Measurements from ENCODE around the gene C18orf32.
"Not testable (repeated sequence)": the region's sequence is repeated elsewhere in the genome, so short reads cannot be mapped to it uniquely, and the experiment has no call there.

The C18orf32 gene

DNA sequence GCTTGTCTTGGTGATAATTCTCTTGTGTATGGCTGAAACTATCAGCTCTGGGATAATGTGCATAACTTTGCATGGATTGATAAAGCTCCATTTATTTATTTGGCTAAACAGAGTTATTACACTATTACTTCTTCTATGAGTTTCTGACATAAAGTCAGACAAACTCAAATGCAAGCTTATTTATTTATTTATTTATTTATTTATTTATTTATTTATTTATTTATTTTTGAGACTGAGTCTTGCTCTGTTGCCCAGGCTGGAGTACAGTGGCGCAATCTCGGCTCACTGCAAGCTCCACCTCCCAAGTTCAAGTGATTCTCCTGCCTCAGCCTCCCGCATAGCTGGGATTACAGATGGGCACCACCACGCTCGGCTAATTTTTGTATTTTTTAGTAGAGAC is 28.0 kb upstream of the C18orf32 start:
- not testable (repeated sequence) for H3K36me3 Mint-ChIP-seq, H3K27ac Mint-ChIP-seq, H3K4me1 Mint-ChIP-seq, H3K9me3 Mint-ChIP-seq, H3K4me3 Mint-ChIP-seq, H3K27me3 Mint-ChIP-seq

DNA sequence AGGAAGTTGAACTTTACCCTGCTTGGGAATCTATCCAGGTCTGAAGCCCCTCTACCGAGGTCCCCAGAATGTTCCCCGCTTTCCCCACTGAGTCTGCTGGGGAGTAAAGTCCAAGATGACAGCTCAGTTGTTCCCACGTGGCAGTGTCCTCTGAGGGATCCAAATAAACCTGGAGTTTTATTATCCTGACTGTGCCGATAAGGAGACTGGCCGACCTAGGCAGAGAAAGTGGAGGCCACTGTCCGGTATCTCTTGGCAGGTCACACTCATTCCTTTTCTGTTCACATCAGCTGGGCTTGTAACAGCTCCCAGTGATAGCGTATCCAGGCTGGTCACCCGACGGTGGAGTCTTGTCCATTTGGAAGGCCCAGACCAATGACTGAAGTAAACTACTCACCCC is 27.5 kb upstream of the C18orf32 start:
- H3K9me3 Mint-ChIP-seq = no peaks in the 10 kb centered on the region
- peaks cover 7% of the 10 kb centered on the region for H3K27me3 Mint-ChIP-seq
- H3K36me3 Mint-ChIP-seq = no peaks in the 10 kb centered on the region
- H3K27ac Mint-ChIP-seq = no peak overlapping the region
- no peaks in the 10 kb centered on the region for H3K4me1 Mint-ChIP-seq
- no peak overlapping the region for H3K4me3 Mint-ChIP-seq

DNA sequence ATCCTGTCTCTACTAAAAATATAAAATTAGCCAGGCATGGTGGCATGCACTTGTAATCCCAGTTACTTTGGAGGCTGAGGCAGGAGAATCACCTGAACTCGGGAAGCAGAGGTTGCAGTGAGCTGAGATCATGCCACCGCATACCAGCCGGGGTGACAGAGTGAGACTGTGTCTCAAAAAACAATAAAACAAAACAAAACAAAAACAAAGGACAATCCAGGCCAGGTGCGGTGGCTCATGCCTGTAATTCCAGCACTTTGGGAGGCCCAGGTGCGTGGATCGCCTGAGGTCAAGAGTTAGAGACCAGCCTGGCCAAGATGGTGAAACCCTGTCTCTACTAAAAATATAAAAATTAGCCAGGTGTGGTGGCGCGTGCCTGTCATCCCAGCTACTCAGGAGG is 25.8 kb upstream of the C18orf32 start:
- not testable (repeated sequence) for H3K27ac Mint-ChIP-seq, H3K4me1 Mint-ChIP-seq, H3K4me3 Mint-ChIP-seq, H3K36me3 Mint-ChIP-seq, H3K9me3 Mint-ChIP-seq, H3K27me3 Mint-ChIP-seq

DNA sequence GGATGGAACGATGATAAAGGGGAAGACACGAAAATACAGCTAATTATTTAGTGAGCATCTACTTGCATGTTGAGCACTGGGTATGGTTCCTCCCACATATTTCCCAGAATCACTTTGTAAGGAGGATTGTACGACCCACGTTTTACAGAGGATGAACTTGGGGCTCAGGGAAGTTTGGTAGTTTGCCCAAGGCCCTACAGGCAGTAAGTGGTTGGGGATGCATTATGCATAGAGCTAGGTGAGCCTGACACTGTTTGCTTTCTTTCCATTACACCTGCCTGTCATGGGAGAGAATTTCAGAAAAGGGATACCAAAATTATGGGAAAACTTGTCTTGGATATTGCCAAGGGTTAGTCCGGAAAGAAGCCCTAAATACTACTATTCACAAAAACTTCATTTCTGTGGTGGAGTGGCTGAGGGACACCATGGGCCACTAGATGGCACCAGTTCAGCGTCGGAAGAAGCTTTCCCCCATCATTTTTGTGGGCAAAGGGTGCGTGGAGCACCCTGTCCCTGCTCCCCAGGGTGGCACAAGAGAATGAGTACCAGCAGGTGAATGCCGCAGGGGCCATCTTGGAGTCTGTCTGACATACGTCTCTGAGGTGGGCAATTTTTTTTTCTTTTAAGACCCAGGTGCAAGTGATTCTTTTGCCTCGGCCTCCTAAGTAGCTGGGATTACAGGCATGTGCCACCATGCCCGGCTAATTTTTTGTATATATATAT is 23.5 kb upstream of the C18orf32 start:
- H3K4me3 Mint-ChIP-seq = no peak overlapping the region
- H3K4me1 Mint-ChIP-seq = no peaks in the 10 kb centered on the region
- H3K27me3 Mint-ChIP-seq = peaks cover 10% of the 10 kb centered on the region
- no peaks in the 10 kb centered on the region for H3K36me3 Mint-ChIP-seq
- H3K27ac Mint-ChIP-seq = no peak overlapping the region
- H3K9me3 Mint-ChIP-seq = no peaks in the 10 kb centered on the region

DNA sequence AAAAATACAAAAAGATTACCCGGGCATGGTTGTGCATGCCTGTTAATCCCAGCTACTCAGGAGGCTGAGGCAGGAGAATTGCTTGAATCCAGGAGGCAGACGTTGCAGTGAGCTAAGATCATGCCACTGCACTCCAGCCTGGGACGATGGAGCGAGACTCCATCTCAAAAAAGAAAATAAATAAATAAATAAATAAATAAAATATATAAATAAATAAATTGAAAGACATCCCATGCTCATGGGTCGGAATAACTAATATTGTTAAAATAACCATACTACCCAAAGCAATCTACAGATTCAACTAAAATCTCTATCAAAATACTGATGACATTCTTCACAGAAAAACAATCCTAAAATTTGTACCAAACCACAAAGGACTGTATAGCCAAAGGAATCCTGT is 19.4 kb upstream of the C18orf32 start:
- H3K27me3 Mint-ChIP-seq = peaks cover 11% of the 10 kb centered on the region
- H3K4me1 Mint-ChIP-seq, H3K4me3 Mint-ChIP-seq, H3K27ac Mint-ChIP-seq, H3K36me3 Mint-ChIP-seq, H3K9me3 Mint-ChIP-seq: not testable (repeated sequence)

DNA sequence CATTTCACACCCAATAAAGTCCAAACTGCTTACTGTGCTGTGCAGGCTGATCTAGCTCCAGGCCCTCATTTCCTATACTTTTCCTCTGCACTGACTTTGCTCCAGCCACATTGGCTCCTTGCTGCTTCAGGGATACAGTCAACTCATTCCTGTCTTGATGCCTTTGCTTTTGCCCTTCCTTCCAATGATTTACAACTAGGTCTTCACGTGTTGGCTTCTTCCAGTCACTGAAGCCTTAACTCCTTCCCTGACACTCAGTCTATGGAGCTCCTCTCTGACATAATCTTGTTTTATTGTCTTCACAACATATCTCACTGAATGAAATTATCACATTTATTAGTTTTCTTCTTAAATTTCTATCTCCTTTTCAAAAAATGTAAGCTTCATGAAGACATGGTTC is 16.9 kb upstream of the C18orf32 start:
- no peaks in the 10 kb centered on the region for H3K9me3 Mint-ChIP-seq
- no peak overlapping the region for H3K4me3 Mint-ChIP-seq
- H3K36me3 Mint-ChIP-seq = no peaks in the 10 kb centered on the region
- no peak overlapping the region for H3K27ac Mint-ChIP-seq
- peaks cover 16% of the 10 kb centered on the region for H3K27me3 Mint-ChIP-seq
- H3K4me1 Mint-ChIP-seq = no peaks in the 10 kb centered on the region

DNA sequence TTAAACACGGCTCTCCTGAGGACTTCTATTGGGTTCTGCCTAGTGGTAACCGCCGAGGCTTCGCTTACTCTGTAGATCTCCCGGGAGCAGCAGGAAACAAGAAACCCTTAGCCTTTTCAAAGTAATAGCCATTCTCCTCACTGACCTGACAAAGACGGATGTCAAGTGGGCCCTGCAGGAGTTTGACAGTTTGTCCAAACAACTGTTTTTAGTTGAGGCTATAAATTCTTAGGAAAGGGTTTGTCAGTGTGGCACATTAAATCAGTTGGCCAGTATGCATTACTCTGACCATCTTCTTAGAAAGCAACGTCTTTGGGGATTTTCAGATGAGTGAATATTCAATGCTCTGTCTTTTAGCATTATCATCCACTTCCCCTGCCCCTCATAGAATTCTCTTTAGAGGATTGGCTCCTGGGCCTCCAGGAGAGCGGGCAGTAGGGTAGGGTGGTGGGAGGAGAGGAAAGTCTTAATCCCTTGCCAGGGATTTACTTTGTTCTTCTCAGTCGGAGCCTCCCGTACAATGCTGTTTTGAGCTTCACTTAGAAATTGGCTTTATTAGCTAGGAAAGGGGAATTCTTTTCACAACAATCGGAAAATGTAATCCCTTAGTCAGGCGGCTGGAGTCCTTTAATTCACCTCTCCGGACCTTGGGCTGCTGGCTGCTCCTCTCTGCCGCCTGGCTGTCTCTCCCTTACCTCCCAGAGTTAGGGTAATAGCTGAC is 13.3 kb upstream of the C18orf32 start:
- Mint-ChIP-seq H3K9me3 (no peaks in the 10 kb centered on the region), H3K4me3 (no peak overlapping the region), H3K4me1 (no peaks in the 10 kb centered on the region), H3K36me3 (no peaks in the 10 kb centered on the region), H3K27ac (no peak overlapping the region), H3K27me3 (peaks cover 8% of the 10 kb centered on the region)

DNA sequence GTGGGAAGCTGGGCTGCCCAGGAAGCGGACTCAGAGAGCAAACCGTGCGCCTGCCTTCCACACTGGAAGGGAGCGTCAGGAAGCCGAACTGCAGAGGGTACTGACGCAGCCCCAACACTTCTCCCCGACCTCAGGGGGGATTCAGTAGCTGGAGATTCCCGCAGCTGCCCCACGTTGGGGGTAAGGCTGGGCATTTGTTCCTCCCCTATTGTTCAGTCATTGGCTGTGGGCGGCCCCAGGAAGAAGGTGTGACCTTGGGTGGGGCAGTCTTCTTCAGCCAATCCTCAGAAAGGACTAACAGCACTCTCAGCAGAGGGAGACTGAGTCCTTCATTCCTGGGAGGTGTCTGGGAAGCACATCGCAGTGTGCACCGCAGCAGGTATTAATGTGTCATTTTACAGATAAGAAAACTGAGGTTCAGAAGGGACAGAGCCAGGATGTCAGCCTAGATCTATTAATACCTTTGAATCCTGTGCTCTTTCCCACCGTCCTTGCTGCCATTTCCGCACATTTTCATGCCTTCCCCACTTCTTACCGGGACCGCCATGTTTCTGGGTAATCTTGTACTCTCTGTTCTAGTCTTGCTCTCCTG is 12.1 kb upstream of the C18orf32 start:
- no peaks in the 10 kb centered on the region for H3K36me3 Mint-ChIP-seq
- H3K9me3 Mint-ChIP-seq = no peaks in the 10 kb centered on the region
- H3K27me3 Mint-ChIP-seq = peaks cover 8% of the 10 kb centered on the region
- H3K4me3 Mint-ChIP-seq = no peak overlapping the region
- H3K27ac Mint-ChIP-seq = no peak overlapping the region
- H3K4me1 Mint-ChIP-seq = no peaks in the 10 kb centered on the region

DNA sequence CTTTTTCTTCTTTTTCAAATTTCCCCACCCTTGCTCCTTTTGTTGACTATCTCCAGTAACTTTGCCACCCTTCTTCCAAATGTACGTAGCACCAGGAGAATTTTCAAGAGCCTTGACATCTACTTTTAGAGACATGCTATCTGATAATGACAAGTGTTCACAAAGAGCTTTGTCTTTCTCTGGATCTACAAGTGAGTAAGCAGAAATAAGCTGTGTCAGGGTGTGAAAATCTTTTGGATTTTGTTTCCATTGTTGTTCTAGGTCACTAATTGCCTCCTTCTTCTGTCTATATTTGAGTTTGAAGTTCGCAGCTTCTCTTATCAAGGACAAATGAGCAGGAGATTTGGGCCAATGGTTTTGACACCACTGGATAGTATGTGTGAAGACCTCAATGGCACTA is 8.4 kb upstream of the C18orf32 start:
- peaks cover 6% of the 10 kb centered on the region for H3K27me3 Mint-ChIP-seq
- H3K9me3 Mint-ChIP-seq = no peaks in the 10 kb centered on the region
- peaks cover 15% of the 10 kb centered on the region for H3K4me1 Mint-ChIP-seq
- no peak overlapping the region for H3K4me3 Mint-ChIP-seq
- peaks cover 15% of the 10 kb centered on the region for H3K36me3 Mint-ChIP-seq
- H3K27ac Mint-ChIP-seq = no peak overlapping the region

DNA sequence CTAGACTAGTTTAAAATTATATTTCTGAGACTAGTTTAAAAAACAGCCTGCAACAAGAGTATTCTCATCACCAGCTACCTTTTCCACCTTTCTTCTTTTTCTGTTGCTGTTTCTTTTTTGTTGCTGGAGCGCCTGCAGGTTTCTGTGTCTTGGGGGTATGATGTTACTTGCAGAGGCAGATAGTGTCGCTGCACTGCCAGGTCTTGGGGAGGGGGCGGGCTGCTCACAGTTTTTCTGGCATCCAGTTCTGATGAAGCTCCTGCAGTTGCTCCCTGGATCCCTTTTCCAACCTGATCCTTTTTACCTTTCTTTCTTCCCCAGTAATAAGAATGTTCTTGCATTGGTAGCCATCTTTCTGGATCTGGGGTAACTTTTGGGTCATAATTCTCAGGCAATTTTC is 8.0 kb upstream of the C18orf32 start:
- Mint-ChIP-seq H3K27ac (no peak overlapping the region), H3K27me3 (peaks cover 2% of the 10 kb centered on the region), H3K9me3 (no peaks in the 10 kb centered on the region), H3K36me3 (peaks cover 18% of the 10 kb centered on the region), H3K4me1 (peaks cover 19% of the 10 kb centered on the region), H3K4me3 (no peak overlapping the region)

DNA sequence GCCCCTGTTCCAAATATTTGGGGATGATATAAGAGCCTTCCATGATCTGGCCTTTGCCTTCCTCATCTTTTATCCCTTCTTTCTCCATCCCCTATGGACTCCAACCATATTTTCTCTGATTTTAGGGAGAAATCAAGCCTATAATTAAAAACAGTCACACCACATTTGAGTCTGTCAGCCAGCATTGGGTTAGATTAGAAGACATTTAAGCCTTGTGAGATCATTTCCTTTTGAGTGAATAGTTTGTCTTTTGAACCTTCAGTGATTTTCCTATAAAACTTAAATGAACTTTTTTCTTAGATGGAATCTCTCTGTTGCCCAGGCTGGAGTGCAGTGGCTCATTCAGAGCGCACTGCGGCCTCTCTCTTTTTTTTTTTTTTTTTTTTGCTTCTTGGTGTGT is 7.6 kb upstream of the C18orf32 start:
- Mint-ChIP-seq H3K4me1 (peaks cover 21% of the 10 kb centered on the region), H3K27ac (no peak overlapping the region), H3K36me3 (peaks cover 21% of the 10 kb centered on the region), H3K27me3 (peaks cover 2% of the 10 kb centered on the region), H3K9me3 (no peaks in the 10 kb centered on the region), H3K4me3 (no peak overlapping the region)

DNA sequence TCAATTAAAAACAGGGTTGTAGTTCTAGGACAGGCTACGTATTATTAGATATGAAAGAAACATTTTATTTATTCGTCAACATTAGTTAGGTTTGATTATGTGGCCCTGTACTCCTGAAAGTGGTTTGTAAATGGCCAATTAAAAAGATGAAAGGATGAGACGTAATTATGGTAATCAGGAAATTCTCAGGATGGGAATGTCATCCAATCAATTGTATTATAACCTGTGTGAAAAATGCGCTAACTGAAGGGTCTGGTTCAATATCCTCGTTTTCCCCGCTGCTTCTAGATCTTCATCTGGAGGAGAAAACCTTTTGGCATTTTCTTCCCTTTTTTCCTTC is 5.6 kb upstream of the C18orf32 start:
- H3K27ac Mint-ChIP-seq = no peak overlapping the region
- H3K36me3 Mint-ChIP-seq = peaks cover 37% of the 10 kb centered on the region
- no peaks in the 10 kb centered on the region for H3K9me3 Mint-ChIP-seq
- H3K4me3 Mint-ChIP-seq = peak overlapping the region; percentile 96
- peaks cover 39% of the 10 kb centered on the region for H3K4me1 Mint-ChIP-seq
- H3K27me3 Mint-ChIP-seq = no peaks in the 10 kb centered on the region

DNA sequence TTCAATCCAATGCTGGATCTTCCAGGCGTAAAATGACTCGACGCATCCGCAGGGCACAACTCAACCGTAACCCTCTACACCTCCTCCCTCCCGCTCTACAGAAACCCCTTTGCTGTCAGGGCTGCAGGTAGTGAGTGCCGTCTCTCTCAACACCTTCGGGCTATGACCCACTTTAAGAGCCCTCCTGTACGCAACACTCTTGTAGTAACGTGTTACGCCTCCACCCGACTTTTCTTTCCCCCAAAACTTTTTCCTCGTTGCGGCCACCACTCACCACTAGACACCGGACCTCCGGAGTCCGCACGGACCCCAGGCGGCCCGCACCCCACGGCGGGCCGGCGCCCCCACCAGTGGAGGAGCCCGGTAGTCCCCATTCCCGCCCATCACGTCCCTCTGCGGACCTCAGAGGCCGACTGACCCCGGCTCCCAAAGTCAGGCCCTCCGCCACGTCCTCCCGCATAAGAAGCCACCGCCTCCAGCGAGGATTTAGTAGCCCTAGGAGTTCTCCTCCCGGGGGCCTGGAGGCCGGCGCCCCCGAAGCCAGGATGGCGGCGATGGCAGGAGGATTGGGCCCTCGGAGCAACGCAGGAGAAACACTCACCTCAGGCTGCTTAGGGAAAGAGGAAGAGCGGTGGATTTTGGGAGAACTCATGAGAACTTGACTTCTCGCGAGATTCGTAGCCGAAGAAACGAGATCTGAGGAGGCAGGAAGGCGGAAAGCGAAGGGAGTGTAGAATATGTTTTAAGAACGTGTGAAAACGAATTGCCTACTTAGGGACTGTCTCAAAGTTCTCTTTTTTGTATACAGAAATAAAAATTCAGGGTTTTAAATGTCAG is 5.0 kb upstream of the C18orf32 start, which contains the start of gene RPL17:
Gene RPL17 (minus strand): TSS at position 609 of the 837 bp plus-strand sequence.
- no peaks in the 10 kb centered on the region for H3K27me3 Mint-ChIP-seq
- H3K36me3 Mint-ChIP-seq = peaks cover 40% of the 10 kb centered on the region
- peaks cover 43% of the 10 kb centered on the region for H3K4me1 Mint-ChIP-seq

DNA sequence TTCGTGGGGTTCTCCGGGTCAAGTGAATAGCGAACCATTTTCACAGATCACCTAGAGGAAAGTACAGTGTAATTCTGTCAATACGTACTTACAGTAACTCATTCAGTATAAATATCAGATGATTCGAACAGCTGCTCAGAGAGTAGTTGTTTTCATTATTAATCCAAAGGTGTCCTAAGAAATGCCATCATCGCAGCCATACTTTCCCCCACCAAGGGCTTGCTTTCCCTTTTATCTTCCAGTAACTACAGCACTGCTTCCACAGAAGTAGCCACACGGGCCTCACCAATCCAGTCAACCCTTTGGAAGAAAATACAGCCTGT is 4.5 kb upstream of the C18orf32 start:
- Mint-ChIP-seq H3K27me3 (no peaks in the 10 kb centered on the region), H3K27ac (peak overlapping the region; percentile 99), H3K36me3 (peaks cover 40% of the 10 kb centered on the region), H3K9me3 (no peaks in the 10 kb centered on the region), H3K4me1 (peaks cover 43% of the 10 kb centered on the region), H3K4me3 (peak overlapping the region; percentile 96)

More for the DNA sequence above, 5.0 kb upstream of the C18orf32 start, which contains the start of gene RPL17:
- H3K9me3 Mint-ChIP-seq = no peaks in the 10 kb centered on the region
- H3K27ac Mint-ChIP-seq = peak within 1 kb of the TSS; percentile 99
- peak within 1 kb of the TSS; percentile 96 for H3K4me3 Mint-ChIP-seq

DNA sequence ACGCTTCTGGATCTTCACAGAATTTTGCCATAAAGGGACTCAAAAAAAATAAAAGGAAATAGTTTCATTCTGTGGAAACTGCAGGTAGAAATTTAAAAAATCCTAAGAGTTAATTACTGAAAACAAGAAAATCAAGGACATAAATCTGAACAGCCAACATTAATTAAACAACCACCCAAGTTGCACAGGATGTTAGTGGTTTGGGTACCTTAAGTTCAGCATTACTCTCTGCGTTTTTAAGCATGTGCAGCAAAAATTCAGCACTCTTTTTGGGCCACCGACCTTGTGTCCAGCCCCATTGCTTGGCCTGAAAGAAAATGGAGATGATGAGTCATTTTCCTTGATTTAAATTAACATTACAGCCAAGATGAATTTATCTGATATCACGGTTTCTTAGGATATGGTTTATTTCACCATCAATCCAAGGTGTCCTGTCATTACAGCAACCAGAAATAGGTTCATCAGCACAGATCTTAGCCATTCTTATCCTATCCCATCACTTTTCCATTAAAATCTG is 3.3 kb upstream of the C18orf32 start:
- peak overlapping the region; percentile 96 for H3K4me3 Mint-ChIP-seq
- peaks cover 47% of the 10 kb centered on the region for H3K4me1 Mint-ChIP-seq
- no peaks in the 10 kb centered on the region for H3K27me3 Mint-ChIP-seq
- H3K36me3 Mint-ChIP-seq = peaks cover 42% of the 10 kb centered on the region
- H3K9me3 Mint-ChIP-seq = no peaks in the 10 kb centered on the region
- peak overlapping the region; percentile 99 for H3K27ac Mint-ChIP-seq
